ENCODE data around the gene TCEA3.

GRCh38 chr1:23442751-23443150 lies 18.2 kb upstream of the TCEA3 start:
- TF ChIP-seq CTCF (IDR thresholded peaks at IDR 0.05 in 4 of 5, conservative IDR thresholded peaks at IDR 0.05 in 1 of 5) (no peak), POLR2A (IDR thresholded peaks at IDR 0.05) (no peak)

Measured in gastrocnemius medialis (tissue), 4 donors.